Tibial artery (tissue), 4 donors: ENCODE results near the gene OSBPL7.

Experiments
- DNase-seq, 2 donors: peaks; one replicate each; pipeline ENCODE4 v3.0.0-alpha.2; 2019
- H3K27ac ChIP-seq, 2 donors: fragments of 200-600 bp; sonication (generic) in 1 of 2; 1 replicate in 1 of 2; 2 replicates in 1 of 2; pipeline ENCODE4 v1.5.1; 2018 to 2019; ENCODE audit warnings: mild to moderate bottlenecking in 1 of 2
- H3K27me3 ChIP-seq, 2 donors: fragments of 200-600 bp; sonication (generic) in 1 of 2; one replicate each; pipeline versions ENCODE4 v1.5.1 to v1.6.0; 2016 to 2019
- H3K36me3 ChIP-seq, 3 donors: fragments of 200-600 bp; sonication (generic) in 2 of 3; one replicate each; pipeline ENCODE4 v1.5.1; 2016 to 2019; ENCODE audit warnings: mild to moderate bottlenecking in 2 of 3
- H3K4me1 ChIP-seq, 4 donors: fragments of 200-600 bp; sonication (generic) in 2 of 4; 1 replicate in 3 of 4; 2 replicates in 1 of 4; pipeline ENCODE4 v1.5.1; 2016 to 2019
- H3K4me3 ChIP-seq, 2 donors: fragments of 200-600 bp; sonication (generic) in 1 of 2; 1 replicate in 1 of 2; 2 replicates in 1 of 2; pipeline ENCODE4 v1.5.1; 2018 to 2019; ENCODE audit warnings: mild to moderate bottlenecking in 2 of 2
- H3K9me3 ChIP-seq, 3 donors: fragments of 200-600 bp; sonication (generic) in 1 of 3; one replicate each; pipeline ENCODE4 v1.5.1; 2016 to 2019
- intact Hi-C: fragments of 100-400 bp; cut with DNase I; formaldehyde crosslinking; loops from one replicate; pipeline ENCODE4 v1.15.0; 2023; ENCODE audit warnings: low total_unique reads
- TF ChIP-seq, protein P1 (sequence below), 2 experiments: fragments of 200-600 bp in 1 of 2; fragments of 450-650 bp in 1 of 2; IDR thresholded peaks; one replicate each; pipeline ENCODE4 v1.5.1; 2017 to 2019; ENCODE audit warnings: antibody characterized with exemption in 2 of 2, mild to moderate bottlenecking in 1 of 2, moderate library complexity in 1 of 2

Gene OSBPL7

DNA sequence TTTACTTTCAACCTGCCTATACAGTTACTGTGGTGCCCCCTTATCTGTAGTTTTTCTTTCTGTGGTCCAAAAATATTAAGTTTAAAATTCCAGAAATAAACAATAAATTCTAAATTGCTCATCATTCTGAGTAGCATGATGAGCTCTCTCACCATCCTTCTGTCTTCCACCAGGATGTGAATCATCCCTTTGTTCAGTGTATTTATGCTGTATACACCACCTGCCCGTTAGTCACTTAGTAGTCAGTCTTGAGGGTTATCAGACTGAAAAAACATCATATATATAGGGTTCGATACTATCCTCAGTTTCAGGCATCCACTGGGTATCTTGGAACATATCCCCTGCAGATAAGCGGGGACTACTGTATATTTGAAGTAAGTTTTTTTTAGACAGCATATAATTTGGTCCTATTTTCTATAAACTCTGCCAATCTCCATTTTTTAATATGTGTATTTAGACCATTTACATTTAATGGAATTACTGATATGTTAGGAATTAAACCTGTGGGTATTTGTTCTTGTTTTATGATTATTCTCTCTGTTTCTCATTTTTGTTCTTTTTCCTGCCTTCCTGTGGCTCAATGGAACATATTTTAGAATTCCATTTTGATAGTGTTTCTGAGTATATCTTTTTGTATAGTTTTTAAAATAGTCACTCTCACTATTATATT is 57.5 kb downstream of the OSBPL7 start:
- no peak for DNase-seq
- no peaks in the 10 kb centered on the region for H3K4me1 ChIP-seq
- peaks cover 0 to 20% of the 10 kb centered on the region in 2 donors for H3K27me3 ChIP-seq
- TF ChIP-seq, protein P1, sequence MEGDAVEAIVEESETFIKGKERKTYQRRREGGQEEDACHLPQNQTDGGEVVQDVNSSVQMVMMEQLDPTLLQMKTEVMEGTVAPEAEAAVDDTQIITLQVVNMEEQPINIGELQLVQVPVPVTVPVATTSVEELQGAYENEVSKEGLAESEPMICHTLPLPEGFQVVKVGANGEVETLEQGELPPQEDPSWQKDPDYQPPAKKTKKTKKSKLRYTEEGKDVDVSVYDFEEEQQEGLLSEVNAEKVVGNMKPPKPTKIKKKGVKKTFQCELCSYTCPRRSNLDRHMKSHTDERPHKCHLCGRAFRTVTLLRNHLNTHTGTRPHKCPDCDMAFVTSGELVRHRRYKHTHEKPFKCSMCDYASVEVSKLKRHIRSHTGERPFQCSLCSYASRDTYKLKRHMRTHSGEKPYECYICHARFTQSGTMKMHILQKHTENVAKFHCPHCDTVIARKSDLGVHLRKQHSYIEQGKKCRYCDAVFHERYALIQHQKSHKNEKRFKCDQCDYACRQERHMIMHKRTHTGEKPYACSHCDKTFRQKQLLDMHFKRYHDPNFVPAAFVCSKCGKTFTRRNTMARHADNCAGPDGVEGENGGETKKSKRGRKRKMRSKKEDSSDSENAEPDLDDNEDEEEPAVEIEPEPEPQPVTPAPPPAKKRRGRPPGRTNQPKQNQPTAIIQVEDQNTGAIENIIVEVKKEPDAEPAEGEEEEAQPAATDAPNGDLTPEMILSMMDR (IDR thresholded peaks at IDR 0.05) = no peak
- H3K4me3 ChIP-seq = no peak overlapping the region
- H3K36me3 ChIP-seq = no peaks in the 10 kb centered on the region
- peaks cover 0 to 24% (median 6%) of the 10 kb centered on the region in 3 donors for H3K9me3 ChIP-seq
- intact Hi-C loops = no loop called here
- H3K27ac ChIP-seq = no peak overlapping the region

DNA sequence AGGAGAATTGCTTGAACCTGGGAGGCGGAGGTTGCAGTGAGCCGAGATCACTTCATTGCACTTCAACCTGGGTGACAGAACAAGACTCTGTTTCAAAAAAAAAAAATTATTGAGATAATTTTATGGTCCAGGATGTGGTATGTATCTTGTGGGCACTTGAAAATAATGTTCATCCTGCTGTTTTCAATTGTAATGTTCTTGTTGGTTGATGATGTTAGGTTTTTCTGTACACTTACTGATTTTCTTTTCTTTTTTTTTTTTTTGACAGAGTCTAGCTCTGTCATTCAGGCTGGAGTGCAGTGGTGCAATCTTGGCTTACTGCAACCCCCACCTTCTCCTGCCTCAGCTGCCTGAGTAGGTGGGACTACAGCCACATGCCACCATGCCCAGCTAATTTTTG is 58.9 kb downstream of the OSBPL7 start:
- Histone ChIP-seq H3K9me3 (peaks cover 0 to 24% (median 6%) of the 10 kb centered on the region in 3 donors), H3K4me1 (no peaks in the 10 kb centered on the region), H3K27ac (no peak overlapping the region), H3K27me3 (peaks cover 0 to 14% of the 10 kb centered on the region in 2 donors), H3K4me3 (no peak overlapping the region), H3K36me3 (no peaks in the 10 kb centered on the region)
- intact Hi-C loops = no loop called here
- no peak for DNase-seq
- TF ChIP-seq, protein P1 (IDR thresholded peaks at IDR 0.05) = no peak

DNA sequence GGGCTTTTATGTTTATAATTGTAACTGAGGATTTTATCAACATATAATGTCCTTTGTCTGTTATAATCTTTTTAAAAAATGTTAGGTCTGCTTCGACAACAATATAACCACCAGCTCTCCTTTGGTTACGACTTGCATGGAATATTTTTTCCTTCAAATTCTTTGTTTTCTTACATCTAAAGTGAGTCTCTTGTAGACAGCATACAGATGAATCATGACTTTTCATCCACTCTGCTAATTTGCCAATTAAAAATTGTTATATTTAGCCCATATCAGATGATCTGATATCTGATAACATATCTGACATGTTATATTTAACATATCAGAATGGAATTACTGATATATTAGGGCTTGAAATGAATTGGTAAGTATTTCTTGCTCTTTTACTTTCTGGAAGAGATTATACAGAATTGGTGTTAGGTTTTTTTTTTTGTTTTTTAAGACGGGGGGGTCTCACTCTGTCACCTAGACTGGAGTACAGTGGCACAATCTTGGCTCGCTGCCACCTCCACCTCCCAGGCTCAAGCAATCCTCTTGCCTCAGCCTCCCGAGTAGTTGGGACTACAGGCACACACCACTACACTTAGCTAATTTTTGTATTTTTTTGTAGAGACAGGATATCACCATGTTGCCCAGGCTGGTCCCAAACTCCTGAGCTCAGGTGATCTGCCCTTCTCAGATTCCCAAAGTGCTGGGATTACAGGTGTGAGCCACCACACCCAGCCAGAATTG is 61.0 kb downstream of the OSBPL7 start:
- H3K4me3 ChIP-seq = no peak overlapping the region
- H3K36me3 ChIP-seq = no peaks in the 10 kb centered on the region
- no peak overlapping the region for H3K27ac ChIP-seq
- H3K27me3 ChIP-seq = peaks cover 0 to 15% of the 10 kb centered on the region in 2 donors
- intact Hi-C loops = no loop called here
- DNase-seq = no peak
- H3K9me3 ChIP-seq = peaks cover 0 to 24% (median 6%) of the 10 kb centered on the region in 3 donors
- TF ChIP-seq, protein P1 (IDR thresholded peaks at IDR 0.05) = no peak
- H3K4me1 ChIP-seq = no peaks in the 10 kb centered on the region

DNA sequence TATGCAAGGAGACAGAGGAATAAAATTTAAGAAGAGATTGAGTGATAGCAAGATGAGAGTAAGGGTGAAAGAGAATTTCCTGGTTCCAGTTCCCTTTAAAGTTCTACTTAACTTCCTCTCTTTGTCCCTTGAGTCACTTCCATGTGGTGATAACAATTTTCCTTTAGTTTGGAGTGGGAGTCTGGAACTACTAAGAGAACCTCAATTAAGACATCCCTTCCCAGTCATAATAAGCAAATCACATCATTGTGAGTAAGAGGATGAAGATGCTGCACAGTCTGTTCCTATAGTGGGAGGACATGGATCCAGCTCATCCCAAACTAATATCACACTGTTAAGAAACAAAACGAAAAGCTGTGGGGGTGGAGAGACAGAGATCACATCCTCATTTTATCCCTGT is 64.2 kb downstream of the OSBPL7 start:
- Histone ChIP-seq H3K9me3 (peaks cover 0 to 13% (median 6%) of the 10 kb centered on the region in 3 donors), H3K27me3 (peaks cover 0 to 24% of the 10 kb centered on the region in 2 donors), H3K4me3 (no peak overlapping the region), H3K4me1 (no peaks in the 10 kb centered on the region), H3K27ac (no peak overlapping the region), H3K36me3 (no peaks in the 10 kb centered on the region)
- intact Hi-C loops = no loop called here
- no peak for DNase-seq
- TF ChIP-seq, protein P1 (IDR thresholded peaks at IDR 0.05) = no peak
